Testis (tissue), 2 donors: ENCODE data around the gene EPS15.

Experiments used
- POLR2A ChIP-seq: fragments of 450-650 bp; IDR thresholded peaks from one replicate; pipeline ENCODE4 v1.6.1; 2017; ENCODE audit warnings: antibody characterized with exemption, mild to moderate bottlenecking, moderate library complexity
- TF ChIP-seq, protein P1 (sequence below), 3 experiments: fragments of 450-650 bp in 2 of 3; fragments of 200-600 bp in 1 of 3; sonication (generic) in 1 of 3; IDR thresholded peaks; one replicate each; pipeline ENCODE4 v1.5.1; 2016 to 2019; ENCODE audit warnings: antibody characterized with exemption in 3 of 3, mild to moderate bottlenecking in 2 of 3, moderate library complexity in 1 of 3

GRCh38 chr1:51555866-51556619 is 37.0 kb upstream of the EPS15 start:
- TF ChIP-seq, protein P1, sequence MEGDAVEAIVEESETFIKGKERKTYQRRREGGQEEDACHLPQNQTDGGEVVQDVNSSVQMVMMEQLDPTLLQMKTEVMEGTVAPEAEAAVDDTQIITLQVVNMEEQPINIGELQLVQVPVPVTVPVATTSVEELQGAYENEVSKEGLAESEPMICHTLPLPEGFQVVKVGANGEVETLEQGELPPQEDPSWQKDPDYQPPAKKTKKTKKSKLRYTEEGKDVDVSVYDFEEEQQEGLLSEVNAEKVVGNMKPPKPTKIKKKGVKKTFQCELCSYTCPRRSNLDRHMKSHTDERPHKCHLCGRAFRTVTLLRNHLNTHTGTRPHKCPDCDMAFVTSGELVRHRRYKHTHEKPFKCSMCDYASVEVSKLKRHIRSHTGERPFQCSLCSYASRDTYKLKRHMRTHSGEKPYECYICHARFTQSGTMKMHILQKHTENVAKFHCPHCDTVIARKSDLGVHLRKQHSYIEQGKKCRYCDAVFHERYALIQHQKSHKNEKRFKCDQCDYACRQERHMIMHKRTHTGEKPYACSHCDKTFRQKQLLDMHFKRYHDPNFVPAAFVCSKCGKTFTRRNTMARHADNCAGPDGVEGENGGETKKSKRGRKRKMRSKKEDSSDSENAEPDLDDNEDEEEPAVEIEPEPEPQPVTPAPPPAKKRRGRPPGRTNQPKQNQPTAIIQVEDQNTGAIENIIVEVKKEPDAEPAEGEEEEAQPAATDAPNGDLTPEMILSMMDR (IDR thresholded peaks at IDR 0.05): no peak
- TF ChIP-seq POLR2A: no peak
